Tibial nerve (tissue), 4 donors: ENCODE measurements around the gene HEPHL1.

Experiments
- CTCF ChIP-seq, 5 experiments: fragments of 200-600 bp in 3 of 5; fragments of 450-650 bp in 2 of 5; sonication (generic) in 3 of 5; IDR thresholded peaks; one replicate each; pipeline ENCODE4 v1.5.1; 2016 to 2019; ENCODE audit warnings: antibody characterized with exemption in 5 of 5, mild to moderate bottlenecking in 3 of 5, moderate library complexity in 2 of 5
- EP300 ChIP-seq, 2 donors: sonication (generic); formaldehyde crosslinking; IDR thresholded peaks; one replicate each; pipeline ENCODE4 v1.6.1; 2017; ENCODE audit warnings: antibody characterized with exemption in 2 of 2, mild to moderate bottlenecking in 1 of 2
- POLR2A ChIP-seq, 2 donors: fragments of 450-650 bp; IDR thresholded peaks; one replicate each; pipeline ENCODE4 v1.6.1; 2017; ENCODE audit warnings: antibody characterized with exemption in 2 of 2, mild to moderate bottlenecking in 2 of 2, moderate library complexity in 2 of 2

- TF ChIP-seq CTCF (IDR thresholded peaks at IDR 0.05) (no peak), POLR2A (IDR thresholded peaks at IDR 0.05) (no peak), EP300 (IDR thresholded peaks at IDR 0.05) (no peak)
Observed at GRCh38 chr11:94018721-94019120, 2.4 kb upstream of the HEPHL1 start.
